Measurements from ENCODE around the gene PPARG. TPM values are rescaled to one million over a fixed set of nuclear protein-coding genes. Genes with fewer than 3 reads are reported as not detected.
"Not testable (repeated sequence)": the region's sequence is repeated elsewhere in the genome, so short reads cannot be mapped to it uniquely, and the experiment has no call there.

The PPARG gene
- total RNA-seq, 1 experiment from 2014 or later, result 7.1 TPM

GRCh38 chr3:12253516-12254343 is 35.1 kb upstream of the PPARG start:
- intact Hi-C loops (cut with micrococcal nuclease), result no loop called here
- ChIA-PET CTCF (interaction anchor here (0.5 to 1.0 kb wide), 6 partner anchors 17 to 475 kb away, joined by 3 to 7 read pairs (median 3); no protein-coding TSS in a partner anchor), POLR2A (interaction anchor here (0.7 to 1.0 kb wide), 2 partner anchors 19 to 21 kb away, joined by 3 read pairs; no protein-coding TSS in a partner anchor)
- BruUV-seq (replicated peaks), result no TSS peak
- DNase-seq (ENCODE audit: unreplicated experiment), result no peak
- H3K4me1 Mint-ChIP-seq (ENCODE audit: insufficient read depth, unreplicated experiment), result peaks cover 7% of the 10 kb centered on the region
- H3K4me3 Mint-ChIP-seq (ENCODE audit: unreplicated experiment), result no peak overlapping the region
- peaks cover 21% of the 10 kb centered on the region for H3K9me3 Mint-ChIP-seq (ENCODE audit: unreplicated experiment)
- TF ChIP-seq CTCF (IDR thresholded peaks at IDR 0.05; ENCODE audit: unreplicated experiment), result no peak
- H3K27me3 Mint-ChIP-seq (ENCODE audit: insufficient read depth, unreplicated experiment), result no peaks in the 10 kb centered on the region
- H3K36me3 Mint-ChIP-seq (ENCODE audit: insufficient read depth, unreplicated experiment), result no peaks in the 10 kb centered on the region
- H3K27ac Mint-ChIP-seq (ENCODE audit: low read depth, unreplicated experiment), result no peak overlapping the region

GRCh38 chr3:12255393-12255792 is 33.5 kb upstream of the PPARG start:
- Mint-ChIP-seq H3K4me3 (ENCODE audit: unreplicated experiment) (no peak overlapping the region), H3K36me3 (ENCODE audit: insufficient read depth, unreplicated experiment) (no peaks in the 10 kb centered on the region), H3K27me3 (ENCODE audit: insufficient read depth, unreplicated experiment) (no peaks in the 10 kb centered on the region), H3K27ac (ENCODE audit: low read depth, unreplicated experiment) (no peak overlapping the region), H3K4me1 (ENCODE audit: insufficient read depth, unreplicated experiment) (peaks cover 7% of the 10 kb centered on the region), H3K9me3 (ENCODE audit: unreplicated experiment) (peaks cover 8% of the 10 kb centered on the region)
- intact Hi-C loops (cut with micrococcal nuclease), result no loop called here
- TF ChIP-seq CTCF (IDR thresholded peaks at IDR 0.05; ENCODE audit: unreplicated experiment), result no peak
- ChIA-PET CTCF (interaction anchor here (1.0 to 1.3 kb wide), 2 partner anchors 9 to 80 kb away, joined by 3 read pairs; no protein-coding TSS in a partner anchor), POLR2A (interaction anchor here (0.6 kb wide), 1 partner anchor 81 kb away, joined by 3 read pairs; no protein-coding TSS in a partner anchor)
- DNase-seq (ENCODE audit: unreplicated experiment), result no peak
- no TSS peak for BruUV-seq (replicated peaks)

- no peaks in the 10 kb centered on the region for H3K27me3 Mint-ChIP-seq (ENCODE audit: insufficient read depth, unreplicated experiment)
- no peak overlapping the region for H3K27ac Mint-ChIP-seq (ENCODE audit: low read depth, unreplicated experiment)
- intact Hi-C loops (cut with micrococcal nuclease), result no loop called here
- H3K36me3 Mint-ChIP-seq (ENCODE audit: insufficient read depth, unreplicated experiment), result no peaks in the 10 kb centered on the region
- H3K4me3 Mint-ChIP-seq (ENCODE audit: unreplicated experiment), result no peak overlapping the region
- H3K9me3 Mint-ChIP-seq (ENCODE audit: unreplicated experiment), result no peaks in the 10 kb centered on the region
- CTCF ChIA-PET, result interaction anchor here (0.6 to 1.1 kb wide), 2 partner anchors 29 to 176 kb away, joined by 4 read pairs; no protein-coding TSS in a partner anchor
- TF ChIP-seq CTCF (IDR thresholded peaks at IDR 0.05; ENCODE audit: unreplicated experiment), result no peak
- POLR2A ChIA-PET, result interaction anchor here (0.7 kb wide), 1 partner anchor 36 kb away, joined by 3 read pairs; no protein-coding TSS in a partner anchor
- no peak for DNase-seq (ENCODE audit: unreplicated experiment)
- H3K4me1 Mint-ChIP-seq (ENCODE audit: insufficient read depth, unreplicated experiment), result peaks cover 16% of the 10 kb centered on the region
- no TSS peak for BruUV-seq (replicated peaks)
These were observed 30.0 kb upstream of the PPARG start for GRCh38 chr3:12258911-12259310.

GRCh38 chr3:12262173-12262572 is 26.7 kb upstream of the PPARG start:
- ChIA-PET CTCF (interaction anchor here (0.7 kb wide), 1 partner anchor 71 kb away, joined by 3 read pairs; no protein-coding TSS in a partner anchor), POLR2A (interaction anchor here (1.0 kb wide), 1 partner anchor 42 kb away, joined by 3 read pairs; no protein-coding TSS in a partner anchor)
- H3K4me3 Mint-ChIP-seq (ENCODE audit: unreplicated experiment); H3K27ac Mint-ChIP-seq (ENCODE audit: low read depth, unreplicated experiment); intact Hi-C loops (cut with micrococcal nuclease); DNase-seq (ENCODE audit: unreplicated experiment); BruUV-seq (replicated peaks); H3K36me3 Mint-ChIP-seq (ENCODE audit: insufficient read depth, unreplicated experiment); H3K27me3 Mint-ChIP-seq (ENCODE audit: insufficient read depth, unreplicated experiment); H3K9me3 Mint-ChIP-seq (ENCODE audit: unreplicated experiment): not testable (repeated sequence)
- H3K4me1 Mint-ChIP-seq (ENCODE audit: insufficient read depth, unreplicated experiment), result peaks cover 19% of the 10 kb centered on the region

Measured in MCF 10A (cell line).